AG04450 (cell line): Measurements from ENCODE around the gene GNG13. TPM values are rescaled to one million over a fixed set of nuclear protein-coding genes. Genes with fewer than 3 reads are reported as not detected.

Experiments
- CTCF ChIA-PET: fragments of 300-600, 350-600 bp; formaldehyde crosslinking; extraction: SDS; loops from one replicate; lab custom pipeline; 2022; ENCODE audit warnings: antibody characterized with exemption, inconsistent platforms; lab: Charles Lee
- POLR2A ChIA-PET: fragments of 350-600 bp; formaldehyde crosslinking; extraction: SDS; loops from one replicate; lab custom pipeline; 2021; ENCODE audit warnings: antibody characterized with exemption, inconsistent platforms; lab: Yijun Ruan, JAX
- DNase-seq: peaks from one replicate; pipeline ENCODE4 v3.0.0-alpha.2; 2011; ENCODE audit warnings: low read depth, low spot score
- H3K27ac ChIP-seq: one replicate; pipeline ENCODE4 v1.5.1; 2012; ENCODE audit warnings: low read depth, low read length, control low read depth
- H3K27me3 ChIP-seq: one replicate; pipeline ENCODE4 v1.6.0; 2012; ENCODE audit warnings: low read length; ENCODE audit not compliant: control insufficient read depth, insufficient read depth
- H3K4me3 ChIP-seq: 2 replicates; pipeline ENCODE4 v1.5.1; 2011; ENCODE audit warnings: mild to moderate bottlenecking, low read depth, low read length, control low read depth
- H3K9me3 ChIP-seq: 2 replicates; pipeline ENCODE4 v1.5.1; 2012; ENCODE audit warnings: low read length; ENCODE audit not compliant: control insufficient read depth, insufficient read depth
- polyA plus RNA-seq: library from polyadenylated mRNA; depleted of rRNA; stranded (reverse); fragments of >200 nt; gene quantifications from 2 replicates; pipeline ENCODE4 v1.2.3, GENCODE V29; 2011
- TF ChIP-seq, protein P1 (sequence below): IDR thresholded peaks from 2 replicates; pipeline ENCODE4 v1.5.1; 2011; ENCODE audit warnings: low read depth, low read length, control low read depth, inconsistent platforms

GNG13 gene
- polyA plus RNA-seq, 1 experiment, result not detected

DNA sequence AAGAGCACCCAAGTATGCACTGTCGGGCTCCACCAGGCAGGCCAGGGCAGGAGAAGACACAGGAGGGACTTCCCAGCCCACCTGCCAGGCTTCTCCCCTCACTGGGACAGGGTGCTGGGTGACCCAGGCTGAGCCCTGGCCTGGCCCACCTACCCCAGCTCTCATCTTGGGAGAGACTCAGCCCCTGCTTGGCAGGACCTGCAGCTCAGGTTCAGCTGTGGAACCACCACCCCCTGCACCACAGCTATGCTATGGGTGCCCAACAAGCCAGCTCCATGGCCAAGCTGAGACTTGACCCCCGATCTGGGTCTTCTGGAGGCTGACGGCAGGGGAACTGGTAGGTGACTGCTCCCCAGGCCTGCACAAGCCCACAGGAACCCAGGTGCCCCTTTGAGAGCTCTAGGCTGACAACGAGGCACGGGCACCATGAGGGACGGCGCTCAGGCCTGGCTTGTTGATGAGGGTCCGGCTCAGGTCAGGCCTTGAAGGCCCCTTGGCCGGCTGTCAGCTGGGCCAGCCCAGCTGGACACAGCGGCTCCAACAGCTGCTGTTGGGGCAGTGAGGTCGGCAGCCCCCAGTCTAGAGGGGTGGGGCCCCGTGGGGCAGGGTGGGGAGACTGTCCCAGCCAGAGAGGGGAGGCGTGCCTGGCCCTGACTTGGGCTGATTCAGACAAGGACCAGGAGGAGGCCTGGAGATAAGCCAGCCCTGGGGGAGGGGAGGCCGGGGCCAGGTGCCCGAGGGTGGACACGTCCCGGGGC is 17.0 kb downstream of the GNG13 start:
- Histone ChIP-seq H3K27ac (no peak overlapping the region), H3K9me3 (no peaks in the 10 kb centered on the region; the same call in 1 of the 2 replicates), H3K4me3 (no peak overlapping the region), H3K27me3 (no peaks in the 10 kb centered on the region)
- ChIA-PET CTCF (interaction anchor here (0.5 to 1.5 kb wide), 2 partner anchors 10 to 43 kb away, joined by 3 read pairs; partner anchors contain the start of gene CIAO3), POLR2A (interaction anchor here (0.7 kb wide), 1 partner anchor 69 kb away, joined by 5 read pairs; no protein-coding TSS in a partner anchor)
- no peak for DNase-seq
- TF ChIP-seq, protein P1, sequence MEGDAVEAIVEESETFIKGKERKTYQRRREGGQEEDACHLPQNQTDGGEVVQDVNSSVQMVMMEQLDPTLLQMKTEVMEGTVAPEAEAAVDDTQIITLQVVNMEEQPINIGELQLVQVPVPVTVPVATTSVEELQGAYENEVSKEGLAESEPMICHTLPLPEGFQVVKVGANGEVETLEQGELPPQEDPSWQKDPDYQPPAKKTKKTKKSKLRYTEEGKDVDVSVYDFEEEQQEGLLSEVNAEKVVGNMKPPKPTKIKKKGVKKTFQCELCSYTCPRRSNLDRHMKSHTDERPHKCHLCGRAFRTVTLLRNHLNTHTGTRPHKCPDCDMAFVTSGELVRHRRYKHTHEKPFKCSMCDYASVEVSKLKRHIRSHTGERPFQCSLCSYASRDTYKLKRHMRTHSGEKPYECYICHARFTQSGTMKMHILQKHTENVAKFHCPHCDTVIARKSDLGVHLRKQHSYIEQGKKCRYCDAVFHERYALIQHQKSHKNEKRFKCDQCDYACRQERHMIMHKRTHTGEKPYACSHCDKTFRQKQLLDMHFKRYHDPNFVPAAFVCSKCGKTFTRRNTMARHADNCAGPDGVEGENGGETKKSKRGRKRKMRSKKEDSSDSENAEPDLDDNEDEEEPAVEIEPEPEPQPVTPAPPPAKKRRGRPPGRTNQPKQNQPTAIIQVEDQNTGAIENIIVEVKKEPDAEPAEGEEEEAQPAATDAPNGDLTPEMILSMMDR, result no peak

DNA sequence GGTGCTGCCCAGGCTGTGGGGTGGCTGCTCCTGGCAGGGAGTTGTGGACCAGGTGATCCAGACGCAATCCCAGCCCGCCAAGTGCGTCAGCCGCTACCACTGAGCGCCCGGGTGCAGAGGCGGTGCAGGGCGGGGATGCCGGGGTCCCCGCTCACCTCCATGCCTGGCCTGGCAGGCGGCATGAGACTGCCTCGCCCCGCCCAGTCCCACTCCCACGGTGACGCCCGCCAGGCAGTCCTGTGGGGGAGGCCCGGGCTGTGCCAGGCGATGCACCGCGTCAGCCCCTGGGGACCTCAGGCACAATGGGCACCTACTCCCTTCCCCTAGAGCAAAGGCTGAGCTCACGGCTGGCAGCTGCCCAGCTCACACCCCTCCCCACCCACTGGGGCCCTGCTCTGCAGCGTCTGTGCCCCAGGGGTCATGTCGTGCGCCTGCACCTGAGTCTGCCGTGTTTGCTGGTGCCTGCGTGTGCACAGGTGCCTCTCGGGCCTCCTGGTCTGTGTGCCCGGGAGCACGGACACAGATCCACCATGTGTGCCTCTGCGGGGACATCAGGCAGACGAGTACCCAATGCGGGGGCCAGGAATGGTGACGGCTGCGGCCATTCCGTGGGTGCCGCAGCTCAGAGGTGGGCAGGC is 17.6 kb downstream of the GNG13 start:
- H3K9me3 ChIP-seq, result no peaks in the 10 kb centered on the region; the same call in 1 of the 2 replicates
- ChIA-PET POLR2A (no interaction called here), CTCF (interaction anchor here (0.5 kb wide), 1 partner anchor 9 kb away, joined by 3 read pairs; no protein-coding TSS in a partner anchor)
- H3K27ac ChIP-seq, result no peak overlapping the region
- no peaks in the 10 kb centered on the region for H3K27me3 ChIP-seq
- H3K4me3 ChIP-seq, result no peak overlapping the region
- DNase-seq, result no peak
- TF ChIP-seq, protein P1, result no peak

DNA sequence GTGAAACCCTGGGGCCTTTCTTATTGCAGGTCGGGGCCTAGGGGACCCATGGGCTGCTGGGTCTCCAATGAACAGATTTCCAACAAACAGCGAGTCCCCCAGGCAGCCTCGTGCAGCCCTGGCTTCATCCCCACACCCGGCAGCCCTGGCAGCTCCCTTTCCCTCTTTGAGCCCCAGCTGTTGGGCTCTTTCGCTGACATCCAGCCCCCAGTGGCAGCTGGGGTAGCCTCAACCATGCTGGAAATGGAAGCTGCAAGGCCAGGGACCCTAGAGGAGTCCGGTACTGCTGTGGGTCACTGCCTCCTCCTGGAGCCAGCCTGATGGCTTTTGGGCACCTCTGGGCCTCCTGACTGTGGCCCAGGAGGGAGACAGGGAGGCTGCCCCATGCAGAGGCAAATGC is 18.3 kb downstream of the GNG13 start:
- Histone ChIP-seq H3K27me3 (no peaks in the 10 kb centered on the region), H3K4me3 (no peak overlapping the region), H3K9me3 (no peaks in the 10 kb centered on the region; the same call in 1 of the 2 replicates), H3K27ac (no peak overlapping the region)
- ChIA-PET POLR2A (no interaction called here), CTCF (no interaction called here)
- no peak for DNase-seq
- TF ChIP-seq, protein P1, result no peak

DNA sequence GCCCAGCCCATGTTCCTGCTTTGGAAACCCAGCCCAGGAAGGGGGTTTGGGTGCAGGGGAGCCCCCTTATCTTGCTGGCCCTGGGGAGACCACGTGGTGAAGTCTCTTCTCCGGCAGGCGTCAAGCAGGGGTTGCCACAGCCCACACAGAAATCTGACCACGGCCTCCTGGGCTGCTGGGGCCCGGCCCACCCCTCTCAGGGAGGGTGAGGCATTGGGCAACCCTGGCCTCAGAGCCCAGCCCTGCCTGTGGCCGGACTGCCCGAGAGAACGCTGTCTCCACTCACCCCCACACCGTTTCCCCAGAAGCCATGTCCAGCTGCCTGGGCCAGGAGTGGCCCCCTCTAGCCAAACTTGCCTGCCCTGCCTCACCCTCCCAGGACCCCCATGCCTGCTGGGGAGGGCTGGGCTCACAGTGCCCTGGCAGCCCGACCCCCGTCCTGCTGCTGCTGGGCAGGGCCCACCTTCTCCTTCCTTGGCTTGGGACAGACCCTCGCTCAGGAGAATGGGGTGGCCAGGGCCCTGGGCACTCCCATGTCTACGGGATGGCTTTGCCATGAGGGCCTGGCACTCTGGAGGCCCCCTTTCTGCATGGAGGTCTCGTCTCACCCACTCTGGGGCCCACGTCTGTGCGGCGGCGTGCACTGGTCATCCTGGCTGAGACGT is 19.1 kb downstream of the GNG13 start:
- no peaks in the 10 kb centered on the region for H3K27me3 ChIP-seq
- TF ChIP-seq, protein P1, result no peak
- no peak for DNase-seq
- CTCF ChIA-PET, result no interaction called here
- no peak overlapping the region for H3K27ac ChIP-seq
- POLR2A ChIA-PET, result no interaction called here
- H3K4me3 ChIP-seq, result no peak overlapping the region
- no peaks in the 10 kb centered on the region; the same call in 1 of the 2 replicates for H3K9me3 ChIP-seq

DNA sequence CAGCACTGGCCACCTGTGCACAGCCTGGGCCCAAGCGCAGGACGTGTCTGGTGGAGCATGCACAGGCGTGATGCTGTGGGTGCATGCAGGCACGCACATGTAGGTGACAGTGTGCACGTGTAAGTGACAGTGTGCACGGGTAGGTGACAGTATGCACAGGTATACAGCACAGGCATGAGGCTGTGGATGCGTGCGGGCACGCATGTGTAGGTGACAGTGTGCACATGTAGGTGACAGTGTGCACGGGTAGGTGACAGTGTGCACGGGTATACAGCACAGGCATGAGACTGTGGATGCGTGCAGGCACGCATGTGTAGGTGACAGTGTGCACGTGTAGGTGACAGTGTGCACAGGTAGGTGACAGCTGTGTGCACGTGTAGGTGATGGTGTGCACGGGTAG is 20.2 kb downstream of the GNG13 start:
- DNase-seq, result no peak
- no peaks in the 10 kb centered on the region for H3K27me3 ChIP-seq
- TF ChIP-seq, protein P1, result no peak
- H3K27ac ChIP-seq, result no peak overlapping the region
- ChIA-PET POLR2A (no interaction called here), CTCF (no interaction called here)
- no peak overlapping the region for H3K4me3 ChIP-seq
- H3K9me3 ChIP-seq, result no peaks in the 10 kb centered on the region; the same call in 1 of the 2 replicates
